NCI-H2081 (cell line): ENCODE measurements around the gene BUB1.
"Not testable (repeated sequence)": the region's sequence is repeated elsewhere in the genome, so short reads cannot be mapped to it uniquely, and the experiment has no call there.

Source experiments
- DNase-seq, 2 experiments: peaks; one replicate each; lab custom pipeline; 2025; lab: John Stamatoyannopoulos, UW

Gene BUB1

GRCh38 chr2:110655701-110656100 lies 22.2 kb downstream of the BUB1 start:
- DNase-seq, result no peak

GRCh38 chr2:110653861-110654260 lies 24.0 kb downstream of the BUB1 start:
- DNase-seq, result no peak

- DNase-seq, result no peak
Observed at GRCh38 chr2:110650346-110650745, 27.5 kb downstream of the BUB1 start.

- no peak for DNase-seq
Observed at GRCh38 chr2:110647777-110648176, 30.1 kb downstream of the BUB1 start.

- DNase-seq, result no peak
Observed at GRCh38 chr2:110645616-110646015, 32.2 kb downstream of the BUB1 start.

GRCh38 chr2:110644357-110644756 lies 33.5 kb downstream of the BUB1 start:
- DNase-seq, result no peak

- no peak for DNase-seq
Observed at GRCh38 chr2:110642360-110642759, 35.5 kb downstream of the BUB1 start.

GRCh38 chr2:110639972-110640371 lies 37.9 kb downstream of the BUB1 start:
- DNase-seq, result no peak

GRCh38 chr2:110638952-110639695 lies 38.7 kb downstream of the BUB1 start:
- DNase-seq, result no peak

- no peak for DNase-seq
Observed at GRCh38 chr2:110638004-110638403, 39.9 kb downstream of the BUB1 start.

GRCh38 chr2:110637093-110637492 lies 40.8 kb downstream of the BUB1 start:
- no peak for DNase-seq

GRCh38 chr2:110635949-110636628 lies 41.8 kb downstream of the BUB1 start:
- DNase-seq, result not testable (repeated sequence)

- DNase-seq, result not testable (repeated sequence)
Observed at GRCh38 chr2:110627348-110627747, 50.5 kb downstream of the BUB1 start.

- not testable (repeated sequence) for DNase-seq
Observed at GRCh38 chr2:110619326-110619939, 58.4 kb downstream of the BUB1 start.

- DNase-seq, result not testable (repeated sequence)
Observed at GRCh38 chr2:110613927-110614326, 63.9 kb downstream of the BUB1 start.

- DNase-seq, result not testable (repeated sequence)
Observed at GRCh38 chr2:110610613-110611250, 67.1 kb downstream of the BUB1 start.

GRCh38 chr2:110609843-110610612 lies 67.8 kb downstream of the BUB1 start:
- not testable (repeated sequence) for DNase-seq

GRCh38 chr2:110608788-110609502 lies 68.9 kb downstream of the BUB1 start:
- not testable (repeated sequence) for DNase-seq

GRCh38 chr2:110605057-110605456 lies 72.8 kb downstream of the BUB1 start:
- DNase-seq, result not testable (repeated sequence)

- DNase-seq, result not testable (repeated sequence)
Observed at GRCh38 chr2:110603917-110604591, 73.8 kb downstream of the BUB1 start.
